NOMO-1 (cell line): ENCODE data around the gene SHF.
"Not testable (repeated sequence)": the region's sequence is repeated elsewhere in the genome, so short reads cannot be mapped to it uniquely, and the experiment has no call there.

ENCODE experiments used
- DNase-seq, 2 experiments: peaks; one replicate each; lab custom pipeline; 2025; ENCODE audit not compliant: unreplicated experiment in 2 of 2; lab: John Stamatoyannopoulos, UW

SHF gene

GRCh38 chr15:45187894-45188830 is at the start of gene SHF:
SHF (minus strand) TSS chr15:45187966; CDS start chr15:45187951, 15 bp downstream.
- peak; percentile 28 to 31 for DNase-seq

- not testable (repeated sequence) for DNase-seq
These were observed 49.0 kb upstream of the SHF start for GRCh38 chr15:45236806-45237205.

- DNase-seq, result no peak
These were observed 46.9 kb upstream of the SHF start for GRCh38 chr15:45234562-45235235.

GRCh38 chr15:45231864-45232562 is 44.2 kb upstream of the SHF start:
- no peak for DNase-seq

- no peak for DNase-seq
These were observed 43.4 kb upstream of the SHF start for GRCh38 chr15:45231132-45231531.

- no peak for DNase-seq
These were observed 42.6 kb upstream of the SHF start for GRCh38 chr15:45230245-45230965.

- no peak for DNase-seq
These were observed 41.2 kb upstream of the SHF start for GRCh38 chr15:45228931-45229330.

GRCh38 chr15:45225506-45226273 is 37.9 kb upstream of the SHF start:
- DNase-seq, result no peak

- no peak for DNase-seq
These were observed 37.0 kb upstream of the SHF start for GRCh38 chr15:45224621-45225217.

GRCh38 chr15:45221967-45222366 is 34.2 kb upstream of the SHF start:
- DNase-seq, result no peak

- DNase-seq, result no peak
These were observed 33.4 kb upstream of the SHF start for GRCh38 chr15:45221053-45221599.

GRCh38 chr15:45212493-45212892 is 24.7 kb upstream of the SHF start:
- no peak for DNase-seq

- peak; percentile 32 to 65 for DNase-seq
These were observed 17.4 kb upstream of the SHF start for GRCh38 chr15:45205192-45205591.

- DNase-seq, result no peak
These were observed 15.4 kb upstream of the SHF start for GRCh38 chr15:45203182-45203581.

- DNase-seq, result no peak
These were observed 14.1 kb upstream of the SHF start for GRCh38 chr15:45201869-45202268.

- no peak for DNase-seq
These were observed 13.7 kb upstream of the SHF start for GRCh38 chr15:45201557-45201859.

- peak; percentile 62 to 68 for DNase-seq
These were observed 13.2 kb upstream of the SHF start for GRCh38 chr15:45200799-45201556.

GRCh38 chr15:45200001-45200798 is 12.4 kb upstream of the SHF start:
- DNase-seq, result peak; percentile 92 to 97
